Activated CD4-positive, alpha-beta T cell treated with anti-CD3 and anti-CD28 coated beads, Interleukin-2, amount 50 U/mL, for 48 hours (primary cell): ENCODE measurements around the gene MAP2K5.
A peak's percentile ranks its signal among the peaks of the same experiment; 100 is the strongest.
"Not testable (repeated sequence)": the region's sequence is repeated elsewhere in the genome, so short reads cannot be mapped to it uniquely, and the experiment has no call there.

Experiments used
- DNase-seq, 2 experiments: peaks; one replicate each; pipeline ENCODE4 v3.0.0-alpha.2; 2020

Gene MAP2K5

DNA sequence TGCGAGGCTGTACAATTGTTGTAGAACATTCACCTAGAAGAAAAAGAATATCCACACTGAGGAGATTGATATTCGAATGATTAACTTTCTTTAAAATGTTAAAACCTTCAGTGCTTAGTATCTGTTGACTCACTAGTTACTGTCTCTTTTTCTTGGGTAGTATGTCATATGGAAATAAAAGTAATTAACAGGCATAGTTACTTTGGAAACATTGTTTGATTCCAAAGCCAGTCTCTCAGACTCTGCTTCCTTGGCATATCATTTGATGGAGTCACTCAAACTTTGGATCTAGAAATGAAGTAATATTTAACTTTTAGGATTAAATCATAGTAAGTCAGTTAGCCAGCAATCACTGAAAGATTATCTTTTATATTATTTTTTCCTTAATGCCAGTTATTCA is 63.4 kb downstream of the MAP2K5 start:
- DNase-seq: no peak

DNA sequence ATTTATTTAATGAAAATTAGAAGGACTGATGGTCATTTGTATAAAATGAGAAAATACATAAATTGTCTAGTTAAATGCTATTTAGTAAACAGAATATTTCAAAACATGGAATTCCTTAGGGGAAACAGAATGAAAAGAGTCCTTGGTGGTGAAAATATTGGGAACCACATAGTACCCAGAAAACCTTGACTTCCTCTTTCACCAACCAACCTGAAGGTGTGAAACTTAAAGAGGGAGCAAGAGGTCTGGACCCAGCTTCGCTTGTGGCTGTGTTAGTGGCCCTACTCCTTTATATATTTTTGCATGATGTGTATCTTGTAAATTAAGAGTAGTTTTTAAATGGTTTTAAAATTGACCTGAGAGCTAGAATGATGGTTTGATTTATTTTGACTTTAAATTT is 64.2 kb downstream of the MAP2K5 start:
- DNase-seq: no peak

DNA sequence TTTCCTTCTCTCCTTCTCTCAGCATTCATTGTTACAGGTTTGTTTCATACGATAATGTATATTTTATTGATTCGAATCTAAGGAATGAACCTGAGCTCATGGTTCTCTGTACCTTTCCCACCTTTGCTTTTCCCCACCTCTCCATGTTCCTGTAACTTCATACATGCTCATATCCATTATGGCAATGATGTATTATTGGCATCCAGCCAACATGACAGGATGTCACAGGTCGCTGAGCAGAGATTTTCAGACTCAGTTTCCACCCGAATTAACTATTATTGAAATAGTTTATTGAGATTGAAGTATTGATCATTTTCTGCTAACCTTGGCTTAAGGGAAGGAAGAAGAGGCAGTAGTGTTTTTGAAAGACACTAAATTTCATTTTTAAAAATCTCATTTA is 64.8 kb downstream of the MAP2K5 start:
- DNase-seq: no peak

DNA sequence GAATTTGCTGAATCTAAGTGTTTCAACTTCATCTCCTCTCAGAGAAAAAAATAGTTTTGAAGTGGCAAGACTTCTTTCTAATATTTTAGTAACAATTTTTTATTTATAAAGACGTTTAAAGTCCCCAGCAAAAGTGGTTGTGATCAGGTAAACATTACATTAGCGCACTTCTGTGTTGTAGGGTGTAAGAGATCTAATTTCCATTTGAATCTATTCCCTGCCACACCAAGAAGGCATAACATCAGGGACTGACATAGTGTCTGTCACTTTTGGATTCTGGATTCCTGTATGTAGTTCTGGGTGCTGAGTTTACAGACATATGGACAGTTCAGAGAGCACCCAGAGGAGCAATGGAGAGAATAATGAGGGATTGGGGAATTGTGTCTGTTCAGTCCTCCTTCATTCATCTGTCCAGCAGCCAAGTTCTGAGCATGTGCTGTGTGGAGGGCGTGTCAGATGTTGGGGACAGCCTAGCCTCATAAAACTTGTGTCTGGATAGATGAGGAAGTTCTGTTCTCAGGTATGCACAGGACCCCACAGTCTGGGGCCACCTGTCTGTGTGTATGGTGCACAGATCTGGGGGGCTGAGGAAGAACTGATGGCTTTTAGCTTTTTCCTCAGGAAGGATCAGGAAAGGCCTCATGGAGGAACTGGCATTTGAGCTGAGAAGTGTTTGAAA is 65.6 kb downstream of the MAP2K5 start:
- no peak for DNase-seq

DNA sequence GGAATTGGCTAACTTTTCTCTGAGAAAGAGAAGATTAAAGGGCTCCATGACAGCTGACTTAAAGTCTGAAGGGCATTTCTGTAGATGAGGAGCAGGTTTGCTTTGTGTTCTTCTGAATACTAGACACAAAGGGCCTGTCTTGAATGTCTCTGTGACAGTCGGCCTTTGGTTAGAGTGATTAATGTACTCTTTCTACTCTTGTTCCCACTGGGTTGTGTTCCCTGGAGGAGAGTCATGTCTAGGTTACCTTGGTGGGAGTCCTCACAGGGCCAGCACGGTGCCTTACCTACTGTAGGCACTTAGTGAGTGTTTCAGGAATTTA is 66.1 kb downstream of the MAP2K5 start:
- DNase-seq: no peak

DNA sequence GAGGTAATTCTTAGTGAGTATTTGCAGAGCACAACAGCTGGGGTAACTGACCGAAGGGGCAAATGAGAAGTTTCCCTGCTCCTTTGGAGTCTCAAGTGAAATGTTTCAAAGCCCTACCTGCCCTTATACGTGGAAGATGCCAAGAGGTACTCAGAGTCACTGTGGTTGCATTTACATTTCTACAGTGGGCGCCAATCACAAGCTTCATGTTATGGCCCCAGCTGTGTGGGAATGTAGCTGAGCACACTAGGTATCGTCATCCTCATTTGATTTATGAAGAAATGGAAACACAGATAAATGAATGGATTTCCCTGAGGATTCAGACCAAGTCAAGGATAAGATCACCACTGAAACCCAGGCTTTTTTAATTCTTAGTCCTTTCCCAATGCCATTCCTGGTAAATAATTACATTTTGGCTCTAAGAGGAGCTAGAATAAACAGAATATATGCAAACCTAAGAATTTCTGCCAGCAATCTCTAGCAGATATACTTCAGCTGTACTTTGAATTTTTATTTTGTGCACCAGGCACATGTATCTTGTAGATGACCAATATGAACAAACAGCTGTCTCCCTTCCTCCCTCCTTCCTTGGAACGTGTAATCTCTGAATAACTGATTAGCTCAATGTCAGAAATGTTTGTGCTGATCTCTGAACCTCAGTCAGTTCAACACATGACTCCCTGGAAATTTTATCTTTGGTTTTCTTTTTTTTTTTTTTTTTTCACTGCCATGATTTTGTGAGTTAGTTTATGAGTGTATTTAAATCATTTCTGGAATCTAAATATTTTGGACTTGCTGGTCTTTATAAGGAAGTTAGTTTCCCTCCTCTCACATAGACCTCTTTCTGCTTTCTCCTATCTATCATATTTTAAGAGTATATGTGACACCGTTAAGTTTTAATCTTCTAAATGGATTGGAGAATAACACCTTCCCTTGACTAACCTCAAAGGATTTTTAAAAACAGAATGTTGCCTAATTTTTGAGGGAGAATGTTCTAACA is 69.2 kb downstream of the MAP2K5 start:
- DNase-seq: no peak

DNA sequence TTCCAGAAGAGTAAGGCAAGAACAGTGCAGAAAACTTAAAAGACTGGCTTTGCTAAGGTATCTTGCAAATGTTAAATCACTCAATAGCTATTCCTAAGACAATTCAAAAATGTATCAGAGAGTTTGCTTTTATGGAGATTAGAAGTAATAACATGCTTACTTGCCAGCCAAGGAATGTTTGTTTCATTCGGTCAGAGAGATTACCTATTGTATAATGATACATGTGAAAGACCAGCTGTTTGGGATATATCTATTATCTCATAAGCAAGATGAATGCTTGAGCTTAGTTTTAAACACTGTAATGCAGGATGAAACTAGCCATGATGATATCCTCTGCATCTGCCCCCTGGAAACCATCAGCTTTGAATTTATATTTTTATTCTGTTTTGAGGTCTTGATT is 70.7 kb downstream of the MAP2K5 start:
- DNase-seq: no peak

DNA sequence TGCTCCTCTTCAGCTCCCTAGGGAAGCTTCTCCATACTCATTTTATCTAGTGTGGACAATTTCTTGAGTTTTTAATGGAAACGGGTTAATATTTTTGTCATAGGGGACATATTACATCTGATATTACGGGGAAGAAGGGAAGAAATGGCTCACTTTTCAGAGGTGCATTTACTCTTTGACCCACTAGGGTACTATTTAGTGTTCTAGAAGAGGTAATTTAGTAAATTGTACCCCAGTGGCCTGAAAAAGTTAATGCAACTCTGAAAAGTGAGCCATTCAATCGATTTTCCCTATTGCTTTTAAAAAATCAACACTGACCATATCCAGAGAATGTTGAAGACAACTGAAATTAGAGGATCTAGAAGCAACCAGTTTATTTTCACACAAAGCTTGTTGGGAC is 71.2 kb downstream of the MAP2K5 start:
- no peak for DNase-seq

DNA sequence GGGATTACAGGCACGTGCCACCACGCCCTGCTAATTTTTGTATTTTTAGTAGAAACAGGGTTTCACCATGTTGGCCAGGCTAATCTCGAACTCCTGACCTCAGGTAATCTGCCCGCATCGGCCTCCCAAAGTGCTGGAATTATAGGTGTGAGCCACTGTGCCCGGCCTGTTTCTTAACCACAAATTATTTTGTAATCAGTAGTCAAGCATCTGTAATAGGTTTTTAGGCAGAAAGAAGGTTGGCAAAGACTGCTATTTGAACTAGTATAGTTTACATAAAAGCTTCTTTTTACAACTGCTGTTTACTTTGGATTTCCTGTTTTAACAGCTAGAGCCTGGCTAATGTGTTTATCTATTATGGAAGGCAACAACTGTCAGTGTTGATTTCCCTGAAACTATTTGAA is 72.6 kb downstream of the MAP2K5 start:
- DNase-seq: not testable (repeated sequence)

DNA sequence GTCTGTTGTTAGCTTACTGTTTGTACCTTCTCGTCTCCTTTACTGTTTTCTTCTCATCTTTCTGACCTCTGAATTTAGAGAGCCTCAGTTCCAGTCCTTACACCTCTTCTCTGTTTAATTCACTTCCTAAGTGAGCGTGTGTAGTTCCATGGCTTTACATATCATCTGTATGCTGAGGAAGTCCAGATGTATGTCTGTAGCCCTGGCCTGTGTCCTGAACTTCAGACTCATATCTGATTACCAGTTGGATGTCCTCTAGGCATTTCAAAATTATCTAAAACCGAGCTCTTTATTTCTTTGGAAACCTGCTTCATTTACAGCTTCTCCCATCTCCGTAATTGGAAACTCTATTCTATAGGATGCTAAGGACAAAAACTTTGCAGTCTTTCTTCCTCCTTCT is 75.8 kb downstream of the MAP2K5 start:
- DNase-seq: no peak

DNA sequence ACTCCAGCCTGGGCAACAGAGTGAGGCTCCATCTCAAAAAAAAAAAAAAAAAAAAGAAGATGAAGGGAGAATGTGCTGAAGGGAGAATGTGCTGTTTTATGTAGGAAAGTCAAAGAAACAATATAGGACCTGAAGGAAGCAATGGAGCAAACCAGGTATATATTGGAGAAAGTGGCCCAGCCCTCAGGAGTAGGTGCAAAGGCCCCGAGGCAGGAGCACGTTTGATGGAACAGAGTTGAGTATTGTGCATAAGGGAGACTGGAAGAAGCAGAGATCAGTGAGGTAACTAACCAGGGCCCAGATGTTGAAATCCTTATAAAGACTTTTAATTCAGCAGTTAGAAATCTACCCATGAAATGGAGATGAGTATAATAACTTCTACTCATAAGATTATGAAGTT is 79.6 kb downstream of the MAP2K5 start:
- DNase-seq: no peak

DNA sequence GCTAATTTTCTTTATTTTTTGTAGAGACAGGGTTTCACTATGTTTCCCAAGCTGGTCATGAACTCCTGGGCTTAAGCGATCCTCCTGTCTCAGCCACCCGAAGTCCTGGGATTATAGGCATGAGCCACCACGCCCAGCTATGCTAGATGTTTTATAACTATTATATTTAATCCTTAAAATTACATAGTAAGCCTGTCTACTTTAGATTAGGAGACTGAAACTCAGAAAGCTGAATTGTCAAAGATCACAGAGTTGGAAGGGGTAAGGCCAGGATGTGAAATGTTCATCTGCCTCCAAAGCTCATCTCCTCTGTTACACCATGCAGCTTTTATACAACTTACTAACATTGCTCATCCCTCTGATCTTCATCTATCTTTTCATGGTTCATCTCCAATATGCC is 89.8 kb downstream of the MAP2K5 start:
- no peak for DNase-seq

DNA sequence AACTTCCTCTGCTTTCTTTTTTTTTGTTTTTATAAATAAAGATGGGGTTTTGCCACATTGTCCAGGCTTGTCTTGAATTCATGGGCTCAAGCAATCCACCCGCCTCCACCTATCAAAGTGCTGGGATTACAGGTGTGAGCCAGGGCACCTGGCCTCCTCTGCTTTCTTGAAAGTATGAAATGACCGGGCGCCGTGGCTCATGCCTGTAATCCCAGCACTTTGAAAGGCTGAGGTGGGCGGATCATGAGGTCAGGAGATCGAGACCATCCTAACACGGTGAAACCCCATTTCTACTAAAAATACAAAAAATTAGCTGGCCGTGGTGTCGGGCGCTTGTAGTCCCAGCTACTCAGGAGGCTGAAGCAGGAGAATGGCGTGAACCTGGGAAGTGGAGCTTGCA is 93.4 kb downstream of the MAP2K5 start:
- peak in 1 of 2 experiments; percentile 10 for DNase-seq

DNA sequence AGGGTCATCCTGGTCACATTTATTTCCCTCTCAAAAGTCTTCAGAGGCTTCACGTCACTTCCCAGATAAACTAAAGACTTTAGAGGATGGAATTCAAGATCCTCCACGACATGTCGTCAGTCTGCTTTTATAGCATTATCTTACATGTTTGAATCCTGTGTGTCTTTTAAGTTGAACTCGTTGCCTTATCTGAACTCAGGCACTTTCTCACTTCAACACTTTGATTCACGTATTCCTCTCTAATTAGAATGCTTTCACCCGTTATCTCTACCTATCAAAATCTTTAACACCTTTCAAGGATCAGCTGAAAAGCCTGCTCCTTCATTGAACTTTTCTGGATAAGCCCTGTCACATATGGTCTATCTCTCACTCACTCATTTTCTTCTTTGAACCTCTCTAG is 97.1 kb downstream of the MAP2K5 start:
- no peak for DNase-seq

DNA sequence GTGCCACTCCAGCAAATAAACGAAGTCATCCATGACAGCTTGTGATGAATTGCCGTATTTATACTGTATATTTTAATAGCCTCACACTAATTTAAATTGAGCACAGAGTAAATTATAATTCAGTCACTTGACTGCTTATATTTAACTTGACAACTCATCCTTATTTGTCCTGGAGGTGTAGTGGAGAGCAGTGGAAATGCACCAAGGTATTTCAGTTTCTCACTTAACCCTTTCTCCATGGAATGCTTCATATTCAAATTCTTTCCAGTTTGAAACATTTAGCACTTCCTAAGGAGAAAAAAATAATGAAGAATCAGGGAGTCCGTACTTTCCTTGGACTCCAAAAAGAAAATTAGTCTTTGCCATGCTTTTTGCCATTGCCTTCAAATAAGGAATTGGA is 99.0 kb downstream of the MAP2K5 start:
- DNase-seq: no peak

DNA sequence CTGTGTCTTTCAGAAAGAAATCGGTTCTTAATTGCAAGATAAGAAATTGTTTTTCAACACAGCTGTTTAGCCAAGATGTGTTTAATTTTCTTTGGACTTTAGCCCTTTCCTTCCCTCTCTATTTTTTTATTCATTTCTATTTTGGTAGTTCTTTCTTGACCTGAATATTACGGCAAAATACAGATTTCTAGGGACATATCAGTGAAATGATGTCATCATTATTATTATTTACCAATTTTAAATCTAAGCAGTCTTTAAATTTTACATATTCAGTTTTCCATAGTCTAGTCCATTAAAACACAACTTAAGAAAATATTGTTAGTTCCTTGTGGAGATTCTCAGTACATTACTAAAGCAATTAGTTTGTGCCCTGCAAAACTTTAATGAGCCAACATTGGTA is 104.3 kb downstream of the MAP2K5 start:
- DNase-seq: no peak

DNA sequence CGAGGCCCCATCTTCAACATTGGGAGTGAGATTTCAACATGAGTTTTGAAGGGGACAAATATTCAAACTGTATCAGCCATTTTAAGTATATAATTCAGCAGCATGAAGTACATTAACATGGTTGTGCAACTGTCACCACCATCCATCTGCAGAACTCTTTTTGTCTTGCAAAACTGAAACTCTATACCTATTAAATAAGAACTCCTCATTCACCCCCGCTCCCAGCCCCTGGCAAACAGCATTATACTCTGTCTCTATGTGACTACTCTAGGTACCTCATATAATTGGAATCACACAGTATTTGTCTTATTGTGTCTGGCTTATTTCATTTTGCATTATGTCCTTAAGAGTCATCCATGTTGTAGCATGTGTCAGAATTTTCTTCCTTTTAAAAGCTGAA is 110.1 kb downstream of the MAP2K5 start:
- DNase-seq: no peak

DNA sequence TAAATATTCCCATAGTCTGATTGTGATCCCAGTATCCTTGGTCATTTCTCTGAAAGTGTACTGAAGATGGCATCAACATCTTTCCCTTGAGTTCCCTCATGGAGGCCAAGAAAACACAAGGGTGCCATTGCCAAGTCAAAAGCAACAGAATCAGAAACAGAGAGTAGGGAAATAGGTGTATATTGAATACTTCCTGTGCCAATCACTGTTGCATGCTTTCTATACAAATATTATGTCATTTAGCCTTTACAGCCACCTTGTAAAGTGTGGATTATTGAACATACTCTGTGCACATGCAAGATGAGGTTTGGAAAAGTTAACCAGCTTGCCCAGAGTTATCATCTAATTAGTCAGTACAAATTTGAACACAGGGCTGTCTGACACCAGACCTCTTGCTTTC is 117.9 kb downstream of the MAP2K5 start:
- DNase-seq: no peak

DNA sequence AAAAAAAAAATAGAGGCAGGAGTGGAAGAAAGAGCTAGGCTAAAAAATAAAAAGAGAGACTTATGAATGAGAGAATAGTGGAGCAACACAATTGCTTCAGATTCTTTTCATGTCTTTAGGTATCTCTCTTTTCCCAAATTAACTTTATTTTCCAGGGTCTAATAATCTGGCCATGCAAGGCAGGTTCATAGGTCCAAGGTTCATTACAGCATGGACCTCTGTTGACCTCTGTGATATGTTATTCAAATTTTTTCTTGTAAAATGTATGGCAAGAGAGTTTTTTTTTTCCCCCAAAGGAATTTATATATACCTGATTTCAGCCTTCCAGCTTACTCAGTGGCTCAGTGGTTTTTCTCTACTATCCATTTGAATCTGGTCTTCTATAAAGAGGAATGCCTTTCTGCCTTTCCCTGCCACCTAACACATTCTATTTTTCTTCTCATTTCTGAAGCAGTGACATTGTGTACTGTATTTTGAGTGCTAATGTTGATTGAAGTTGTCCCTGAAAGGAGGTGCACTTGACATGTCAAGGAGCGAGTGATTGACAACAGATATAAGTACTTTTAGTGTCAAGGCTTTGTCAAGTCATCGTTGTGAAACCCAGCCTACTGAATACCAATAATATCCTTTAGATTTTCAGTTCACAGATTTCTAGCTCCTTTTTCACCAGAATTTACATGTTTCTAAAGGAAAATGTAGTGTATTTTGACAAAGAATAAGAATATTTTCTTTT is 118.5 kb downstream of the MAP2K5 start:
- DNase-seq: no peak

DNA sequence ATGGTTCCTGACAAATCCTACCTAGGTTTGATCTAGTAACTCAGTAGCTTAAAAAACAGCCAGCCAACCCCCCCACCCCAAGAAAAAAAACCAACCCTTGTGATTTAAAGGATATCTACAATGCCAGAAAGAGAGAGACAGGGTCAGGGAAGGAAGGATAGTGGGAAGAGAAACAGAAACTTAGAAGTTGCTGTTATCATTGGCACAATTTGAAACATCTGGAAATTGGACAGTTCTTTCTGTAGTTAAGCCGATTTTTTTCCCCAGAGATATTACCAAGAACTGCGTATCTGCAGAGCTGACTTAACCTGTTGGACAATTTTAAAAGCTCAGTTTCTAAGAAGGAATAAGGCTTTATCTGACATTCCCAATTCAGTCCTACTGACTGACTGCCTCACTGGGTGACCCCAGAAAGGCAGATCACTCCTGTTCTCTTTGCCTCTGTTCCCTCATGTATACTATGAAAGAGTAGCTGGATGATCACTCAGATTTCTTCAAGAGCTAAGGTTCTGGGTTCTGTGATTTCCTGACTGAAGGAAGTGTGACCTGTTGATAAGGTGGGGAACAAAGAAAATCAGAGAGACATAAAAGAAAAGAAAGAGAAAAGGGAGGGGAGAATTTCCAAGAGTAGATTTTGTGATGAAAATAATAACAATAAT is 128.3 kb downstream of the MAP2K5 start:
- no peak for DNase-seq

DNA sequence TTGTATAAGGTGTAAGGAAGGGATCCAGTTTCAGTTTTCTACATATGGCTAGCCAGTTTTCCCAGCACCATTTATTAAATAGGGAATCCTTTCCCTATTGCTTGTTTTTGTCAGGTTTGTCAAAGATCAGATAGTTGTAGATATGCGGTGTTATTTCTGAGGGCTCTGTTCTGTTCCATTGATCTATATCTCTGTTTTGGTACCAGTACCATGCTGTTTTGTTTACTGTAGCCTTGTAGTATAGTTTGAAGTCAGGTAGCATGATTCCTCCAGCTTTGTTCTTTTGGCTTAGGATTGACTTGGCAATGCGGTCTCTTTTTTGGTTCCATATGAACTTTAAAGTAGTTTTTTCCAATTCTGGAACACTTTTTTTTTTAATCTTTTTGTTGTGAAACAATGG is 130.3 kb downstream of the MAP2K5 start:
- not testable (repeated sequence) for DNase-seq

DNA sequence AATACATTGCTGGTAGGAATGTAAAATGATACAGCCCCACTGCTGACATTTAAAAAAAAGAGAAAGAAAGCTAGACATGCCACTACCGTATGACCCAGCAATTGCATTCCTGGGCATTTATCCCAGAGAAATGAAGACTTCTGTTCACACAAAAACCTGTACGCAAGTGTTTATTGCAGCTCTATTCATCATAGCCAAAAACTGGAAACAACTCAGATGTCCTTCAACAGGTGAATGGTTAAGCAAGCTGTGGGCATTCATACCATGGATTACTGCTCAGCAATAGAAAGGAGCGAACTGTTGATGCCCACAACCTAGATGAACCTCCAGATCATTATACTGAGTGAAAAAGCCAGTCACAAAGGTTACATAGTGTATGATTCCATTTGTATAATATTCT is 132.5 kb downstream of the MAP2K5 start:
- no peak for DNase-seq

DNA sequence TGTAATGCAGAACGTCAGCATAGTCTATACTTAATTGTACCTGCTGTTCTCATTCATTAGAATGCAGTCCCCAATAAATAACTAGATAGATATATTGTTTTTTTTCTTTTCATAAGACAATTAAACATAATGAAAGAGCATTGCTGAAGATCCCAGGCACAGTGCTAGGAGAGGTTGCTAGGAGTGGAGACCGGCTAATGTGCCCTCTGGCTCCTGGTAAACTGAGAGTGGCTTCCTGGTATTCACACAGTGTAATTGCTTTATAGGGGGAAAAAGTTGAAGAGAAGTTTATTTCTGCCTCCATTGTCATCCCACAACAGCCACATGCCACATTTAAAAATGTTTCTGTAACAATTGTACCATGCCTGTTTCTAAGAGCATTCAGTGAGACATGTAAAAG is 135.6 kb downstream of the MAP2K5 start:
- no peak for DNase-seq
